BJ (cell line): ENCODE data around the gene CSNK1D. TPM values are rescaled to one million over a fixed set of nuclear protein-coding genes. Genes with fewer than 3 reads are reported as not detected.

Experiments used
- CTCF ChIA-PET: fragments of 350-600 bp; formaldehyde crosslinking; extraction: SDS; loops from one replicate; lab custom pipeline; 2021; ENCODE audit warnings: antibody characterized with exemption, inconsistent platforms; lab: Yijun Ruan, JAX
- POLR2A ChIA-PET: fragments of 300-600 bp; sonication (Branson Sonifier 250); formaldehyde crosslinking; extraction: SDS; loops from one replicate; lab custom pipeline; 2021; ENCODE audit warnings: antibody characterized with exemption; lab: Charles Lee
- DNase-seq: peaks from one replicate; pipeline ENCODE4 v3.0.0-alpha.2; 2011; ENCODE audit warnings: low read depth
- H3K27me3 ChIP-seq: 2 replicates; pipeline ENCODE4 v1.6.0; 2011; ENCODE audit warnings: low read length; ENCODE audit not compliant: control insufficient read depth, insufficient read depth
- H3K36me3 ChIP-seq: 2 replicates; pipeline ENCODE4 v1.5.1; 2011; ENCODE audit warnings: low read length; ENCODE audit not compliant: control insufficient read depth, insufficient read depth
- H3K4me3 ChIP-seq: 2 replicates; pipeline ENCODE4 v1.5.1; 2011; ENCODE audit warnings: low read depth, mild to moderate bottlenecking, control low read depth, low read length
- polyA plus RNA-seq: library from polyadenylated mRNA; depleted of rRNA; stranded (reverse); fragments of >200 nt; gene quantifications from 2 replicates; pipeline ENCODE4 v1.2.3, GENCODE V29; 2011
- TF ChIP-seq, protein P1 (sequence below): IDR thresholded peaks from 2 replicates; pipeline ENCODE4 v1.5.1; 2011; ENCODE audit warnings: low read depth, mild to moderate bottlenecking, control low read depth, inconsistent platforms, low read length, moderate library complexity; ENCODE audit not compliant: insufficient read depth

The CSNK1D gene
- polyA plus RNA-seq, 1 experiment, result 118 TPM

DNA sequence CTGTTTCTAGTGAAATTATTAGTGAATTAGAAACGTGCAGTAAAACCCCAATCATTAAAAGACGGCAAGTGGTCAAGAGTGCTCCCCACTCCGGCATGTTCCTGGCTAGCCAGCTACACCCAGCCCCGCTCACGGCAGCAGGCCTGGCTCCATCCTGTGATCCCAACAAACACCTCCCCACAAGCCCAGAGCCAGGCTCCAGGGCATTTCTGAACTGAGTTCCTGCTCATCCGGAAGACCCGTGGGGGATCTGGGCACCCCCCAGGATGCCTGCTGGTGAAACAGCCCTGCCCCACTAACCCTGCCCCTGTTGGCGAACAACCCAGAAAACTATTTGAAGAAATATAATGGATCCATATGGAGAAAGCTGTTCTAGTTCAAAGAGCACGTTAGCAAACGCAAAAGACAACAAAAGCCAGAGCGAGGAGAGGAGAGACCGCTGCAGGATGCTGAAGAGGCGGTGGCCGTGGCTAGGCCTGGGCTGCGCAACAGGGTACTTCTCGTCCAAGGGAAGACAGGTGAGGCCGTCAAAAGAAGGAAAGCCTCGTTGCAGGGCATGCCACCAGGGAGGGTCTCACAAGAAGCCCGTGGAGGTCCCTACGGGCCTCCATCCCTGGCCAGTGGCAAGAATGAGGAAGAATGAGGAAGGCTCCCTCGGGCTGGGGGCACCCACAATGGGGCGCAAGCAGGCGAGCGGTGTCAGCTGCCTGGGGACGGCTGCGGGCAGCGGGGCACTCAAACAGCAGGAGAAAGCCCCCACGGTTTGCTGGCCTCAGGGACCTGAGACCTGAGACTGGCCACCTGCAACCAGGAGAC is 25.4 kb downstream of the CSNK1D start:
- TF ChIP-seq, protein P1, sequence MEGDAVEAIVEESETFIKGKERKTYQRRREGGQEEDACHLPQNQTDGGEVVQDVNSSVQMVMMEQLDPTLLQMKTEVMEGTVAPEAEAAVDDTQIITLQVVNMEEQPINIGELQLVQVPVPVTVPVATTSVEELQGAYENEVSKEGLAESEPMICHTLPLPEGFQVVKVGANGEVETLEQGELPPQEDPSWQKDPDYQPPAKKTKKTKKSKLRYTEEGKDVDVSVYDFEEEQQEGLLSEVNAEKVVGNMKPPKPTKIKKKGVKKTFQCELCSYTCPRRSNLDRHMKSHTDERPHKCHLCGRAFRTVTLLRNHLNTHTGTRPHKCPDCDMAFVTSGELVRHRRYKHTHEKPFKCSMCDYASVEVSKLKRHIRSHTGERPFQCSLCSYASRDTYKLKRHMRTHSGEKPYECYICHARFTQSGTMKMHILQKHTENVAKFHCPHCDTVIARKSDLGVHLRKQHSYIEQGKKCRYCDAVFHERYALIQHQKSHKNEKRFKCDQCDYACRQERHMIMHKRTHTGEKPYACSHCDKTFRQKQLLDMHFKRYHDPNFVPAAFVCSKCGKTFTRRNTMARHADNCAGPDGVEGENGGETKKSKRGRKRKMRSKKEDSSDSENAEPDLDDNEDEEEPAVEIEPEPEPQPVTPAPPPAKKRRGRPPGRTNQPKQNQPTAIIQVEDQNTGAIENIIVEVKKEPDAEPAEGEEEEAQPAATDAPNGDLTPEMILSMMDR, result no peak
- CTCF ChIA-PET, result no interaction called here
- H3K4me3 ChIP-seq, result no peak overlapping the region
- POLR2A ChIA-PET, result no interaction called here
- H3K27me3 ChIP-seq, result no peaks in the 10 kb centered on the region
- no peak for DNase-seq
- peaks cover 76% of the 10 kb centered on the region for H3K36me3 ChIP-seq

- POLR2A ChIA-PET, result no interaction called here
- TF ChIP-seq, protein P1, result no peak
- H3K27me3 ChIP-seq, result no peaks in the 10 kb centered on the region
- H3K36me3 ChIP-seq, result peaks cover 69% of the 10 kb centered on the region
- no peak overlapping the region for H3K4me3 ChIP-seq
- CTCF ChIA-PET, result interaction anchor here (1.3 kb wide), 1 partner anchor 217 kb away, joined by 3 read pairs; no protein-coding TSS in a partner anchor
- DNase-seq, result no peak
Observed at GRCh38 chr17:82247182-82247823, 26.2 kb downstream of the CSNK1D start.

GRCh38 chr17:82246365-82247181 is 26.9 kb downstream of the CSNK1D start:
- peaks cover 63% of the 10 kb centered on the region for H3K36me3 ChIP-seq
- ChIA-PET CTCF (interaction anchor here (1.3 kb wide), 1 partner anchor 216 kb away, joined by 3 read pairs; no protein-coding TSS in a partner anchor), POLR2A (no interaction called here)
- no peak for DNase-seq
- H3K27me3 ChIP-seq, result no peaks in the 10 kb centered on the region
- TF ChIP-seq, protein P1, result no peak
- no peak overlapping the region for H3K4me3 ChIP-seq

- ChIA-PET POLR2A (no interaction called here), CTCF (no interaction called here)
- no peak overlapping the region for H3K4me3 ChIP-seq
Observed at GRCh38 chr17:82246040-82246364, 27.5 kb downstream of the CSNK1D start.

More at GRCh38 chr17:82246040-82246364, 27.5 kb downstream of the CSNK1D start:
- peaks cover 59% of the 10 kb centered on the region for H3K36me3 ChIP-seq
- no peak for DNase-seq
- no peaks in the 10 kb centered on the region for H3K27me3 ChIP-seq
- TF ChIP-seq, protein P1, result no peak
